Renal cortical epithelial cell (primary cell): ENCODE results near the gene RBM33. TPM values are rescaled to one million over a fixed set of nuclear protein-coding genes. Genes with fewer than 3 reads are reported as not detected.
"Not testable (repeated sequence)": the region's sequence is repeated elsewhere in the genome, so short reads cannot be mapped to it uniquely, and the experiment has no call there.

Source experiments
- DNase-seq: peaks from one replicate; pipeline ENCODE4 v3.0.0-alpha.2; 2011; ENCODE audit warnings: low read depth
- total RNA-seq: library from RNA; depleted of rRNA; stranded (reverse); fragments of >200 nt; gene quantifications from 2 replicates; pipeline ENCODE4 v1.2.3, GENCODE V29; 2014

RBM33 gene
- total RNA-seq, 1 donor from 2014 or later, result 47.3 TPM

- DNase-seq, result no peak
Measured at GRCh38 chr7:155660758-155661093, 16.3 kb downstream of the RBM33 start.

- DNase-seq, result no peak
Measured at GRCh38 chr7:155662343-155663043, 18.0 kb downstream of the RBM33 start.

GRCh38 chr7:155663937-155664336, 19.5 kb downstream of the RBM33 start:
- DNase-seq, result no peak

- no peak for DNase-seq
Measured at GRCh38 chr7:155665079-155665956, 20.9 kb downstream of the RBM33 start.

GRCh38 chr7:155665957-155666287, 21.5 kb downstream of the RBM33 start:
- DNase-seq, result peak; percentile 95

GRCh38 chr7:155667241-155667829, 22.9 kb downstream of the RBM33 start:
- no peak for DNase-seq

GRCh38 chr7:155669717-155670505, 25.4 kb downstream of the RBM33 start:
- DNase-seq, result no peak

- no peak for DNase-seq
Measured at GRCh38 chr7:155670521-155670920, 26.1 kb downstream of the RBM33 start.

GRCh38 chr7:155674556-155674955, 30.1 kb downstream of the RBM33 start:
- no peak for DNase-seq

GRCh38 chr7:155676052-155676451, 31.6 kb downstream of the RBM33 start:
- no peak for DNase-seq

GRCh38 chr7:155677688-155678087, 33.2 kb downstream of the RBM33 start:
- no peak for DNase-seq

GRCh38 chr7:155680124-155680523, 35.7 kb downstream of the RBM33 start:
- DNase-seq, result no peak

GRCh38 chr7:155680864-155681263, 36.4 kb downstream of the RBM33 start:
- DNase-seq, result no peak

GRCh38 chr7:155681663-155682062, 37.2 kb downstream of the RBM33 start:
- DNase-seq, result no peak

GRCh38 chr7:155682484-155682883, 38.0 kb downstream of the RBM33 start:
- DNase-seq, result peak; percentile 57

- DNase-seq, result no peak
Measured at GRCh38 chr7:155683098-155683497, 38.6 kb downstream of the RBM33 start.

GRCh38 chr7:155683714-155684113, 39.3 kb downstream of the RBM33 start:
- no peak for DNase-seq

GRCh38 chr7:155684543-155684942, 40.1 kb downstream of the RBM33 start:
- DNase-seq, result no peak

GRCh38 chr7:155685070-155685790, 40.8 kb downstream of the RBM33 start:
- no peak for DNase-seq

- no peak for DNase-seq
Measured at GRCh38 chr7:155685791-155686160, 41.3 kb downstream of the RBM33 start.

GRCh38 chr7:155686620-155687324, 42.3 kb downstream of the RBM33 start:
- not testable (repeated sequence) for DNase-seq
